H1 (cell line): ENCODE results near the gene TRIM67. TPM values are rescaled to one million over a fixed set of nuclear protein-coding genes. Genes with fewer than 3 reads are reported as not detected.

Source experiments
- CHD7 ChIP-seq: fragments of 300-600 bp; sonication (generic); IDR thresholded peaks from 2 replicates; pipeline ENCODE4 v1.7.1; 2012; ENCODE audit warnings: low read length, moderate library complexity, mild to moderate bottlenecking, inconsistent platforms; ENCODE audit not compliant: insufficient replicate concordance
- GTF2F1 ChIP-seq: IDR thresholded peaks from 2 replicates; pipeline ENCODE4 v1.6.1; 2012; ENCODE audit warnings: low read depth, low read length, improper control_type of control experiment, borderline replicate concordance
- HDAC2 ChIP-seq, 2 experiments: fragments of 300-600 bp in 1 of 2; sonication (generic) in 1 of 2; IDR thresholded peaks; 2 replicates each; pipeline ENCODE4 v1.6.1; 2011 to 2012; ENCODE audit warnings: low read depth in 2 of 2, low read length in 2 of 2, mild to moderate bottlenecking in 2 of 2, moderate library complexity in 2 of 2, borderline replicate concordance in 1 of 2, inconsistent platforms in 1 of 2
- JUND ChIP-seq: IDR thresholded peaks from 2 replicates; pipeline ENCODE4 v1.6.1; 2011; ENCODE audit warnings: mild to moderate bottlenecking, improper control_type of control experiment, low read length
- POLR2AphosphoS5 ChIP-seq: IDR thresholded peaks from 2 replicates; pipeline ENCODE4 v1.6.1; 2011; ENCODE audit warnings: low read depth, low read length
- RBBP5 ChIP-seq: IDR thresholded peaks from 2 replicates; pipeline ENCODE4 v1.7.1; 2012; ENCODE audit warnings: low read depth, mild to moderate bottlenecking, inconsistent platforms, low read length, moderate library complexity, borderline replicate concordance
- TAF7 ChIP-seq: optimal IDR thresholded peaks from 2 replicates; pipeline ENCODE3; 2011; ENCODE audit warnings: low read depth, mild to moderate bottlenecking, inconsistent platforms, low read length, moderate library complexity, borderline replicate concordance
- YY1 ChIP-seq: IDR thresholded peaks from 2 replicates; pipeline ENCODE4 v1.6.1; 2011; ENCODE audit warnings: low read depth, mild to moderate bottlenecking, low read length
- polyA plus RNA-seq, 7 experiments: library from polyadenylated mRNA; depleted of rRNA in 3 of 7; stranded (reverse) in 5 of 7; unstranded in 2 of 7; fragments of >200 nt in 5 of 7; fragments of 200-250 nt in 2 of 7; gene quantifications; 1 replicate in 5 of 7; 2 replicates in 1 of 7; 4 replicates in 1 of 7; pipeline versions ENCODE4 v1.2.1 to v1.2.3, GENCODE V29; 2011 to 2013; ENCODE audit warnings: missing spikeins in 2 of 7, mixed read lengths in 2 of 7
- total RNA-seq: library from RNA; stranded (reverse); fragmentation: NEBNext Ultra II Directional; extraction: Animal tissue kit (Norgen Biotek cat#: 25700); gene quantifications from 2 replicates; pipeline ENCODE4 v1.2.1, GENCODE V29; 2021

Gene TRIM67
- total and polyA plus RNA-seq, 2 of the 8 experiments (the other 6 are each of a cell fraction or from before 2014, with no cell fraction given): under 0.01 TPM; not detected in 1

- no peak for TF ChIP-seq CHD7
- TF ChIP-seq GTF2F1: no peak
- TF ChIP-seq POLR2AphosphoS5: no peak
- no peak for TF ChIP-seq TAF7
- no peak for TF ChIP-seq YY1
- no peak for TF ChIP-seq RBBP5
- TF ChIP-seq JUND: no peak
- TF ChIP-seq HDAC2 (IDR thresholded peaks at IDR 0.05; ENCODE audit: borderline replicate concordance in 1 of 2, low read depth in 2 of 2, low read length in 2 of 2): no peak
Observed at GRCh38 chr1:231166398-231166797, 4.5 kb downstream of the TRIM67 start (continued).
